KMS-11 (cell line): Measurements from ENCODE around the gene FAM13C.

Experiments used
- H2AFZ ChIP-seq: fragments of 200-600 bp; sonication (generic); 2 replicates; pipeline ENCODE4 v1.6.1; 2016; ENCODE audit warnings: antibody characterized with exemption, mixed run types, low read depth
- H3K27ac ChIP-seq: fragments of 200-600 bp; sonication (generic); 2 replicates; pipeline ENCODE4 v1.6.1; 2016; ENCODE audit warnings: mild to moderate bottlenecking, mixed run types
- H3K27me3 ChIP-seq: fragments of 200-600 bp; sonication (generic); 2 replicates; pipeline ENCODE4 v1.6.1; 2017; ENCODE audit warnings: mild to moderate bottlenecking, low read depth, mixed run types, moderate library complexity; ENCODE audit not compliant: insufficient read depth
- H3K36me3 ChIP-seq: fragments of 200-600 bp; sonication (generic); 2 replicates; pipeline ENCODE4 v1.6.1; 2017; ENCODE audit warnings: mild to moderate bottlenecking, mixed run types; ENCODE audit not compliant: insufficient read depth
- H3K4me1 ChIP-seq: fragments of 200-600 bp; sonication (generic); 2 replicates; pipeline ENCODE4 v1.6.1; 2016; ENCODE audit warnings: mild to moderate bottlenecking, low read depth, mixed run types; ENCODE audit not compliant: poor library complexity, severe bottlenecking
- H3K4me2 ChIP-seq: fragments of 200-600 bp; sonication (generic); 2 replicates; pipeline ENCODE4 v1.7.0; 2016; ENCODE audit warnings: mild to moderate bottlenecking, mixed run types
- H3K4me3 ChIP-seq: fragments of 200-600 bp; sonication (generic); IDR thresholded peaks from 2 replicates; pipeline ENCODE4 v1.6.1; 2017; ENCODE audit warnings: low read depth, low read length, mixed read lengths; ENCODE audit not compliant: insufficient read depth
- H3K79me2 ChIP-seq: fragments of 200-600 bp; sonication (generic); 2 replicates; pipeline ENCODE4 v1.6.1; 2016; ENCODE audit warnings: low read depth, mixed run types; ENCODE audit not compliant: insufficient read depth
- H3K9ac ChIP-seq: fragments of 200-600 bp; sonication (generic); 2 replicates; pipeline ENCODE4 v1.6.1; 2016; ENCODE audit warnings: mild to moderate bottlenecking, mixed run types
- H4K20me1 ChIP-seq: fragments of 200-600 bp; sonication (generic); 2 replicates; pipeline ENCODE4 v1.6.1; 2016; ENCODE audit warnings: mild to moderate bottlenecking, mixed run types; ENCODE audit not compliant: insufficient read depth
- TF ChIP-seq, protein P1 (sequence below): fragments of 200-600 bp; sonication (generic); conservative IDR thresholded peaks from 2 replicates; pipeline ENCODE4 v1.6.1; 2017; ENCODE audit warnings: low read depth, mild to moderate bottlenecking, antibody characterized with exemption, low read length, moderate library complexity, mixed read lengths

FAM13C gene

DNA sequence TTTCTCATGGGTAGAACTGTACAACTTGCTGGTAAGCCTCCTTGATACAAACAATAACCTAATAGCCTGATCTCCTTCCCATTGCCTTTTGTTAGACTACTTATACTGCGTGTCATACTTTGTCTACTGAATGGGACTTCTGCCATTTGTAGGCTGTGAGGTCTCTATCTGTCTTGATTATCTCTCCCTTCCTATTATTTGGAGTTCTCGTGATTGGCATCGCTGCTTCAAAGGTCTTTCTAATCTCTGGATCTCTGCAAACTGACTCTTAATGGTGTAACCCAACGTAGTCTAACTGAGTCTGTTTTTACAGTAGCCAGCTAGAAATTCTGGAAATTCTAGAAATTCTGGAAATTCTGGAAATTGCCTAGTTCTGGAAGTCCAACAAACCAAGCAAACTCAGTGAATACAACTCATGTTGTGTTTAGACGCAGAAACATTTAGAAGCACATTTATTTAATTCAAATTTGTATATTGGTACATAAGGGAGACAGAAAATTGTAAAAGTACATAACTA is 156.1 kb downstream of the FAM13C start:
- no peak overlapping the region for H3K9ac ChIP-seq
- H4K20me1 ChIP-seq = no peaks in the 10 kb centered on the region
- no peaks in the 10 kb centered on the region for H3K4me1 ChIP-seq
- TF ChIP-seq, protein P1, sequence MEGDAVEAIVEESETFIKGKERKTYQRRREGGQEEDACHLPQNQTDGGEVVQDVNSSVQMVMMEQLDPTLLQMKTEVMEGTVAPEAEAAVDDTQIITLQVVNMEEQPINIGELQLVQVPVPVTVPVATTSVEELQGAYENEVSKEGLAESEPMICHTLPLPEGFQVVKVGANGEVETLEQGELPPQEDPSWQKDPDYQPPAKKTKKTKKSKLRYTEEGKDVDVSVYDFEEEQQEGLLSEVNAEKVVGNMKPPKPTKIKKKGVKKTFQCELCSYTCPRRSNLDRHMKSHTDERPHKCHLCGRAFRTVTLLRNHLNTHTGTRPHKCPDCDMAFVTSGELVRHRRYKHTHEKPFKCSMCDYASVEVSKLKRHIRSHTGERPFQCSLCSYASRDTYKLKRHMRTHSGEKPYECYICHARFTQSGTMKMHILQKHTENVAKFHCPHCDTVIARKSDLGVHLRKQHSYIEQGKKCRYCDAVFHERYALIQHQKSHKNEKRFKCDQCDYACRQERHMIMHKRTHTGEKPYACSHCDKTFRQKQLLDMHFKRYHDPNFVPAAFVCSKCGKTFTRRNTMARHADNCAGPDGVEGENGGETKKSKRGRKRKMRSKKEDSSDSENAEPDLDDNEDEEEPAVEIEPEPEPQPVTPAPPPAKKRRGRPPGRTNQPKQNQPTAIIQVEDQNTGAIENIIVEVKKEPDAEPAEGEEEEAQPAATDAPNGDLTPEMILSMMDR = no peak
- H3K4me3 ChIP-seq = no peak overlapping the region
- no peak overlapping the region for H3K27ac ChIP-seq
- no peaks in the 10 kb centered on the region for H3K27me3 ChIP-seq
- H3K79me2 ChIP-seq = no peaks in the 10 kb centered on the region
- no peaks in the 10 kb centered on the region for H3K36me3 ChIP-seq
- H3K4me2 ChIP-seq = no peak overlapping the region
- no peak overlapping the region for H2AFZ ChIP-seq
